Activated B cell treated with CpG ODN at 0.5 μM for 24 hours (primary cell): Measurements from ENCODE around the gene RAPGEF6. TPM values are rescaled to one million over a fixed set of nuclear protein-coding genes. Genes with fewer than 3 reads are reported as not detected.

Experiments
- ATAC-seq: fragments of 200-7000 bp; cut with Tn5 transposase; one replicate; pipeline ENCODE4 v1.10.0; 2021; ENCODE audit warnings: low read depth, mild to moderate bottlenecking, moderate library complexity
- CTCF ChIA-PET: fragments of 350-600 bp; sonication (Branson Sonifier 250); formaldehyde crosslinking; loops from one replicate; lab custom pipeline; 2021; ENCODE audit warnings: antibody characterized with exemption; lab: Charles Lee
- POLR2A ChIA-PET: fragments of 350-600 bp; sonication (Branson Sonifier 250); formaldehyde crosslinking; loops from one replicate; lab custom pipeline; 2021; ENCODE audit warnings: antibody characterized with exemption; lab: Charles Lee
- DNase-seq: peaks from one replicate; pipeline ENCODE4 v3.0.0; 2022
- H3K27ac Mint-ChIP-seq: one replicate; pipeline ENCODE4 v1.8.0; 2020; ENCODE audit warnings: mixed read lengths
- H3K27me3 Mint-ChIP-seq: one replicate; pipeline ENCODE4 v1.8.0; 2021; ENCODE audit warnings: mixed read lengths
- H3K36me3 Mint-ChIP-seq: one replicate; pipeline ENCODE4 v1.8.0; 2021; ENCODE audit warnings: low read depth, mixed read lengths
- H3K4me1 Mint-ChIP-seq: one replicate; pipeline ENCODE4 v1.8.0; 2021; ENCODE audit warnings: mixed read lengths
- H3K4me3 Mint-ChIP-seq: one replicate; pipeline ENCODE4 v1.8.0; 2020; ENCODE audit warnings: mild to moderate bottlenecking, mixed read lengths
- H3K9me3 Mint-ChIP-seq: one replicate; pipeline ENCODE4 v1.8.0; 2020; ENCODE audit warnings: mixed read lengths
- intact Hi-C: fragments of 100-400 bp; cut with micrococcal nuclease; formaldehyde crosslinking; loops from one replicate; pipeline ENCODE4 v1.15.1; 2024
- total RNA-seq: library from RNA; stranded (reverse); gene quantifications from 2 replicates; pipeline ENCODE4 v1.2.3, GENCODE V29; 2022
- TF ChIP-seq, protein P1 (sequence below): fragments of 200-600 bp; IDR thresholded peaks from one replicate; pipeline ENCODE4 v1.8.0; 2022; ENCODE audit warnings: antibody characterized with exemption, mild to moderate bottlenecking

Gene RAPGEF6
- total RNA-seq, 1 donor from 2014 or later = 45.1 TPM

DNA sequence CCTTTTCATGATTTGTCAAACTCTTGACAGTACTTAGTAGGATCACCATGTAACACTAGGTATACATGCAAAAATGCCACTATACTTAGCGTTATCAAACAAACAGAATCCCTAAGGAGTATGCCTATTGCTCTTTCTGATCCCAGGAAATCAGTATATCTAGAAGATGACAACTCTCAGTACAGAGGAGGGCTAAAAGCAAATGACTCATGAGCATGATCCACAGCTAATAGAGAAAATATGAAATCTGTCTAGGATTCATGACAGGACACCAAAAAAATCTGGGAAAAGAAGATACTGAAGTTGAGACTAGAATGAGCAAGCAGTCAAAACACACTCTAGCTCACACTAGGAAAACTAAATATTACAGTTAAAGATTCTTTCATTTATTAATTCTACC lies 89.2 kb downstream of the RAPGEF6 start:
- Mint-ChIP-seq H3K4me3 (no peak overlapping the region), H3K4me1 (peaks cover 46% of the 10 kb centered on the region), H3K9me3 (no peaks in the 10 kb centered on the region), H3K27ac (no peak overlapping the region), H3K27me3 (no peaks in the 10 kb centered on the region), H3K36me3 (peaks cover 65% of the 10 kb centered on the region)
- ChIA-PET CTCF (no interaction called here), POLR2A (no interaction called here)
- TF ChIP-seq, protein P1, sequence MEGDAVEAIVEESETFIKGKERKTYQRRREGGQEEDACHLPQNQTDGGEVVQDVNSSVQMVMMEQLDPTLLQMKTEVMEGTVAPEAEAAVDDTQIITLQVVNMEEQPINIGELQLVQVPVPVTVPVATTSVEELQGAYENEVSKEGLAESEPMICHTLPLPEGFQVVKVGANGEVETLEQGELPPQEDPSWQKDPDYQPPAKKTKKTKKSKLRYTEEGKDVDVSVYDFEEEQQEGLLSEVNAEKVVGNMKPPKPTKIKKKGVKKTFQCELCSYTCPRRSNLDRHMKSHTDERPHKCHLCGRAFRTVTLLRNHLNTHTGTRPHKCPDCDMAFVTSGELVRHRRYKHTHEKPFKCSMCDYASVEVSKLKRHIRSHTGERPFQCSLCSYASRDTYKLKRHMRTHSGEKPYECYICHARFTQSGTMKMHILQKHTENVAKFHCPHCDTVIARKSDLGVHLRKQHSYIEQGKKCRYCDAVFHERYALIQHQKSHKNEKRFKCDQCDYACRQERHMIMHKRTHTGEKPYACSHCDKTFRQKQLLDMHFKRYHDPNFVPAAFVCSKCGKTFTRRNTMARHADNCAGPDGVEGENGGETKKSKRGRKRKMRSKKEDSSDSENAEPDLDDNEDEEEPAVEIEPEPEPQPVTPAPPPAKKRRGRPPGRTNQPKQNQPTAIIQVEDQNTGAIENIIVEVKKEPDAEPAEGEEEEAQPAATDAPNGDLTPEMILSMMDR = no peak
- intact Hi-C loops = loop anchor here (1.0 kb wide), 1 partner anchor 10 kb away; no protein-coding TSS in a partner anchor
- DNase-seq (no peak), ATAC-seq (no peak)

DNA sequence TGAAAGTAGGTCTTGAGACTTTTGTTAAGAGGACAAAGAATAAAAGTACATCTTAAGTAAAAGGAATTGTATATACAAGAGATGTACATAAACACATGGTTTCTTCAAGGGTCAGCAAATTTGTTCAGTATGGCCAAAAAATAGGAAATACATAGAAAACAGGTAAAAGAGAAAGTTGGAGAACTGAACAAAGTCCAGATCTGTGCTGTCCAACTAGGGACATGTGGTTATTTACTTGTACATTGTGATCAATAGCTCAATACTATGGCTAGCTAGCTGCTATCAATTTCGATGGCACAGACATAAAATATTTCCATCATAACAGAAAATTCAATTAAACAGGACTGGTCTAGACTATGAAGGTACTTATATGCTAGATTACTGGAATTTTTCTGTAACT lies 92.3 kb downstream of the RAPGEF6 start:
- no peak overlapping the region for H3K27ac Mint-ChIP-seq
- POLR2A ChIA-PET = interaction anchor here (0.5 to 0.6 kb wide), 2 partner anchors 9 to 266 kb away, joined by 3 to 6 read pairs; no protein-coding TSS in a partner anchor
- intact Hi-C loops = no loop called here

DNA sequence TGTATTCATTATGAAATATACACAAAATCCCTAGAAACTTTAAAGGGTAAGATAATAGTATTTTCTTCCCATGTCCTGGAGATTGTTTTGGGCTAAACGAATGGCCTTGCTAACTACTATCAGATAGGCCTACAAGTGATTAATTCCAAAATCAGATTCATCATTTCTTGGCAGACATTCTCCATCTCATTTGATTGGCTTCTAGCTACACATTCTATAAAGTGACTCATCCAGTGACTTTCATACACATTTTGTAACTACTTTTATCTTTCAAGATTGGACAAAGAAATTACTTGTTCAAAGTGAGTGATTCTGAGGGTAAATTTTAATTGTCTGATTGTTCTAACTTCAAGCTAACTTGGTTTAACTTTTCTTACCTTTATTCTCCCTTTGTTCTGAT lies 93.3 kb downstream of the RAPGEF6 start:
- no peak for DNase-seq
- Mint-ChIP-seq H3K9me3 (no peaks in the 10 kb centered on the region), H3K27ac (no peak overlapping the region), H3K4me1 (peaks cover 38% of the 10 kb centered on the region), H3K27me3 (no peaks in the 10 kb centered on the region), H3K36me3 (peaks cover 53% of the 10 kb centered on the region), H3K4me3 (no peak overlapping the region)
- no peak for ATAC-seq
- POLR2A ChIA-PET = no interaction called here
- intact Hi-C loops = no loop called here
- CTCF ChIA-PET = no interaction called here
- TF ChIP-seq, protein P1 = no peak

More for the DNA sequence above, 92.3 kb downstream of the RAPGEF6 start:
- DNase-seq (no peak), ATAC-seq (no peak)
- TF ChIP-seq, protein P1 = no peak
- H3K36me3 Mint-ChIP-seq = peaks cover 60% of the 10 kb centered on the region
- CTCF ChIA-PET = no interaction called here
- peaks cover 38% of the 10 kb centered on the region for H3K4me1 Mint-ChIP-seq
- no peaks in the 10 kb centered on the region for H3K9me3 Mint-ChIP-seq
- H3K4me3 Mint-ChIP-seq = no peak overlapping the region
- H3K27me3 Mint-ChIP-seq = no peaks in the 10 kb centered on the region

DNA sequence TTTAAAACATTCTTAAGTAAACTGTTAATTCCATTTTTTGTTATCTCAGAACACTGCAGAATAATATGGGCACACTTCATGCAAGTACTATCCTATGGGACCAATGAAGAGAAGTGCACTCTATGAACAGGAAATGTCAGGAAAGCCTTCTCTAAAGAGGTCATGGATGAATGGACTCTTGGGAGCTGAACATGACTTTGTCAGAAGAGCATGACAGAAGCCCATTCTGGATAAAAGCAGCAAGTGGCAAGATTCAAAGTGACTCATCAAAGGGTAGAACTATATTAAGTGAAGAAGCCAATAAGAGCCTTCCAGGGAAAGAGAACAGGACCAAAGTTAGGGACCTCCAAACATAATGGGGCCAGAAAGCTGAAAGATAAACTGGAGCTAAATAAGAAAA lies 94.0 kb downstream of the RAPGEF6 start:
- H3K4me1 Mint-ChIP-seq = peaks cover 45% of the 10 kb centered on the region
- POLR2A ChIA-PET = no interaction called here

DNA sequence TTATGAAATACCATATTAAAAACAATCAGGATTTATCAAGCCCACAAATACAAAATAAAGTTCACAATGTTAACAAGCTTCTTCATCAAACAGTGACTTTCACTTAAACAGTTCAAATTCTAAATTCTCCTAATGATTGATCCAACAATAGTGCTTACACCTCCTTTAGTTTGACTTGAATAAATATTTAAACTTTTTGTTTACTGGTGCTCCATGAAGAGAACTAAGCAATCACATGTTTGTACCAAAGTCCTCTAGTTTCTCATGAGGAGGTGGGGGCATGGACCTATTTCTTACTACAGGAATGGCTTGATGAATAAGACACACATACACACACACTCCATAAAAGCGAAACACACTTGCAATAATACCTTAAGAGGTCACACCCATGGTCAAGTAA lies 95.8 kb downstream of the RAPGEF6 start:
- Mint-ChIP-seq H3K36me3 (peaks cover 44% of the 10 kb centered on the region), H3K27ac (no peak overlapping the region), H3K4me1 (peaks cover 43% of the 10 kb centered on the region)

More for the DNA sequence above, 94.0 kb downstream of the RAPGEF6 start:
- H3K27ac Mint-ChIP-seq = peak overlapping the region; percentile 31
- TF ChIP-seq, protein P1 = no peak
- no peaks in the 10 kb centered on the region for H3K27me3 Mint-ChIP-seq
- H3K36me3 Mint-ChIP-seq = peaks cover 52% of the 10 kb centered on the region
- intact Hi-C loops = no loop called here
- CTCF ChIA-PET = no interaction called here
- H3K9me3 Mint-ChIP-seq = no peaks in the 10 kb centered on the region
- H3K4me3 Mint-ChIP-seq = no peak overlapping the region
- ATAC-seq = no peak
- DNase-seq = no peak

More for the DNA sequence above, 95.8 kb downstream of the RAPGEF6 start:
- no peak for ATAC-seq
- no peaks in the 10 kb centered on the region for H3K9me3 Mint-ChIP-seq
- POLR2A ChIA-PET = no interaction called here
- H3K27me3 Mint-ChIP-seq = no peaks in the 10 kb centered on the region
- TF ChIP-seq, protein P1 = no peak
- CTCF ChIA-PET = interaction anchor here (1.0 kb wide), 1 partner anchor 51 kb away, joined by 3 read pairs; no protein-coding TSS in a partner anchor
- no peak for DNase-seq
- no peak overlapping the region for H3K4me3 Mint-ChIP-seq
- intact Hi-C loops = no loop called here
